Body of pancreas (tissue), 4 donors: ENCODE data around the gene ASB13. TPM values are rescaled to one million over a fixed set of nuclear protein-coding genes. Genes with fewer than 3 reads are reported as not detected.

Source experiments
- ATAC-seq: fragments of 150-250 bp; one replicate; pipeline ENCODE4 v1.9.1; 2016
- DNase-seq, 4 donors: peaks; one replicate each; pipeline ENCODE4 v3.0.0-alpha.2; 2019
- H3K27ac ChIP-seq, 4 donors: fragments of 200-600 bp; sonication (generic); 1 replicate in 3 of 4; 2 replicates in 1 of 4; pipeline versions ENCODE4 v1.5.1 to v1.6.1; 2016 to 2019; ENCODE audit warnings: mild to moderate bottlenecking in 1 of 4, mixed read lengths in 1 of 4, moderate library complexity in 1 of 4
- H3K27me3 ChIP-seq, 2 donors: fragments of 200-600 bp; sonication (generic); one replicate each; pipeline ENCODE4 v1.6.0; 2016; ENCODE audit warnings: mild to moderate bottlenecking in 1 of 2
- H3K36me3 ChIP-seq, 2 donors: fragments of 200-600 bp; sonication (generic); replicated peaks in 1 of 2; 2 replicates each; pipeline ENCODE4 v1.5.1; 2016; ENCODE audit warnings: low read depth in 2 of 2; ENCODE audit not compliant: insufficient read depth in 1 of 2
- H3K4me1 ChIP-seq: fragments of 200-600 bp; sonication (generic); one replicate; pipeline ENCODE4 v1.6.0; 2016
- H3K4me3 ChIP-seq, 2 donors: fragments of 200-600 bp; sonication (generic); 1 replicate in 1 of 2; 2 replicates in 1 of 2; pipeline ENCODE4 v1.5.1; 2016 to 2019
- H3K9me3 ChIP-seq, 3 donors: fragments of 200-600 bp; sonication (generic); 1 replicate in 2 of 3; 2 replicates in 1 of 3; pipeline ENCODE4 v1.5.1; 2016
- POLR2A ChIP-seq, 3 donors: fragments of 450-650 bp; IDR thresholded peaks; one replicate each; pipeline ENCODE4 v1.6.1; 2016; ENCODE audit warnings: antibody characterized with exemption in 3 of 3, mild to moderate bottlenecking in 2 of 3
- WGBS, 2 donors: methylation state at CpG; one replicate each; pipeline ENCODE4 v1.1.5; 2017; 5-methylcytosine and 5-hydroxymethylcytosine counted together
- intact Hi-C: fragments of 100-400 bp; cut with DNase I; formaldehyde crosslinking; loops from one replicate; pipeline ENCODE4 v1.15.1; 2023
- total RNA-seq, 2 donors: library from RNA; depleted of rRNA; stranded (reverse); fragments of >200 nt; gene quantifications; one replicate each; pipeline ENCODE4 v1.1.0, GENCODE V29; 2016
- TF ChIP-seq, protein P1 (sequence below), 7 experiments: fragments of 450-650 bp in 4 of 7; fragments of 200-600 bp in 3 of 7; sonication (generic) in 3 of 7; IDR thresholded peaks; one replicate each; pipeline ENCODE4 v1.5.1; 2016 to 2019; ENCODE audit warnings: antibody characterized with exemption in 7 of 7

The ASB13 gene
- total RNA-seq, 2 donors from 2014 or later, result 7.6 to 15.0 TPM

DNA sequence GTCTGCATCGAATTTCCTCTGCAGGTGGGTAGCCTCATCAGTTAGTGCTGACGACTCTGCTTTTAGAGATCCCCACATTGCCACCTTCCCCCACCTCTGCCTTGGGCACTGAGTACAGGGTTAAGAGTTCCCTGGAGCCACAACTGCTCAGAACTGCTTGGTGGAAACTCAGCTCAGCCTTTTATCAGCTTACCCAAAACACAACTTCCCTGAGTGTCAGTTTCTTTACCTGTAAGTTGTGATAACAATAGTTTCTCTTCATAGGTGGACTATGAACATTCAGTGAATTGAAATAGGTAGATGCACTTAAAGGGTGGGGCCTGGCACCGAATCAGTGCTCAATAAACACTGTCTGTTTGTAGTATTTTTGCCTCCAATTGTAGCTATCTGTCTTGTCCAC lies 11.3 kb downstream of the ASB13 start:
- H3K27me3 ChIP-seq, result no peaks in the 10 kb centered on the region
- H3K36me3 ChIP-seq, result peaks cover 2 to 8% of the 10 kb centered on the region in 2 donors
- H3K27ac ChIP-seq, result no peak overlapping the region
- H3K4me1 ChIP-seq, result peaks cover 7% of the 10 kb centered on the region
- no peak for TF ChIP-seq POLR2A (IDR thresholded peaks at IDR 0.05)
- TF ChIP-seq, protein P1, sequence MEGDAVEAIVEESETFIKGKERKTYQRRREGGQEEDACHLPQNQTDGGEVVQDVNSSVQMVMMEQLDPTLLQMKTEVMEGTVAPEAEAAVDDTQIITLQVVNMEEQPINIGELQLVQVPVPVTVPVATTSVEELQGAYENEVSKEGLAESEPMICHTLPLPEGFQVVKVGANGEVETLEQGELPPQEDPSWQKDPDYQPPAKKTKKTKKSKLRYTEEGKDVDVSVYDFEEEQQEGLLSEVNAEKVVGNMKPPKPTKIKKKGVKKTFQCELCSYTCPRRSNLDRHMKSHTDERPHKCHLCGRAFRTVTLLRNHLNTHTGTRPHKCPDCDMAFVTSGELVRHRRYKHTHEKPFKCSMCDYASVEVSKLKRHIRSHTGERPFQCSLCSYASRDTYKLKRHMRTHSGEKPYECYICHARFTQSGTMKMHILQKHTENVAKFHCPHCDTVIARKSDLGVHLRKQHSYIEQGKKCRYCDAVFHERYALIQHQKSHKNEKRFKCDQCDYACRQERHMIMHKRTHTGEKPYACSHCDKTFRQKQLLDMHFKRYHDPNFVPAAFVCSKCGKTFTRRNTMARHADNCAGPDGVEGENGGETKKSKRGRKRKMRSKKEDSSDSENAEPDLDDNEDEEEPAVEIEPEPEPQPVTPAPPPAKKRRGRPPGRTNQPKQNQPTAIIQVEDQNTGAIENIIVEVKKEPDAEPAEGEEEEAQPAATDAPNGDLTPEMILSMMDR (IDR thresholded peaks at IDR 0.05), result no peak
- WGBS, 2 donors, result 70 to 75% methylated on average over 3 of the region's 3 CpGs
- no peak for DNase-seq
- ATAC-seq, result no peak
- intact Hi-C loops, result no loop called here
- H3K9me3 ChIP-seq, result no peaks in the 10 kb centered on the region
- H3K4me3 ChIP-seq, result no peak overlapping the region

DNA sequence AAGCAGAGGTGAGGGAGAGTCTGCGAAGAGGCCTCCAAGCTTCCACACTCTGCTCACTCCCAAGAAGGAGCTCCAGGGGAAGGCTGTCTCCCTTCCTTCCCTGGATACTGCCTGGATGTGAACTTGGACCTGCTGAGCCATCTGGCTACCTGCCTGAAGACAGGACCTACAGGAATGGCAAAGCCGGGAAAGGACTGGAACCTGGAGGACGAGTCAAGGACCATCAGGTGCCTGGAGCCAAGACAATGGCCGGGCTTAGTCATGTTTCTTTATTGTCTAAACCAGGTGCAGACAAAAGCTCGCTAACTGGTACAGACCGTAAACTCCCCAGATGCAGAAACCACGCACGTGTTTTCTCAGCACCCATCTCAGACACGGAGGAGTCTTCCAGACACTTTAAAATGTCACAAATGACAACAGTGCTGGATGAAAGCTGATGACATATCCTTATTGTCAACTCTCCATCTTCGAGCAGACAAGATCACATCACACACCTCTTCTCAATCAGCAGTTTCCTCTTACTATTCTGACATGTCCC lies 12.1 kb downstream of the ASB13 start:
- ATAC-seq, result no peak

DNA sequence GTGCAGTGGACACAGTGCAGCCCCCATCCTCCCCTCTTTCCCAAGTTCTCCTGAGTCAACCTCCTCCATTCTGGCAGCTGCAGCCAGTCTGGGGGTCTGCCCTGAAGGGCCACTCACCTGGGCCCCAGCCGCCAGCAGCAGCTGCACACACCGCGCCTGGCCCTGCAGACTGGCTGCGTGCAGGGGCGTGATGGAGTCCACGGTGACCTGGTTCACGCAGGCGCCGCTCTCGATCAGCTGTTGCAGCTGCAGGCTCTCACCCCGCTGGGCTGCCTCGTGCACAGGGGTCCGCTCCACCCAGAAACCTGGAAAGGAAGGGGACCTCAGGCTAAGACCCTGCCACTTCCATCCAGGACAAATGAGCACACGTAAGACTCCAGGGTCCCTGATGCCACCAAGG lies 13.6 kb downstream of the ASB13 start:
- Histone ChIP-seq H3K27me3 (no peaks in the 10 kb centered on the region), H3K9me3 (no peaks in the 10 kb centered on the region), H3K4me1 (no peaks in the 10 kb centered on the region), H3K27ac (no peak overlapping the region), H3K4me3 (no peak overlapping the region), H3K36me3 (peaks cover 4 to 12% of the 10 kb centered on the region in 2 donors)
- DNase-seq (no peak), ATAC-seq (no peak)
- 94% methylated on average over 14 of the region's 14 CpGs; no CpG with 5 or more reads in 1 of the 2 donors for WGBS, 2 donors
- intact Hi-C loops, result no loop called here
- no peak for TF ChIP-seq POLR2A (IDR thresholded peaks at IDR 0.05)
- TF ChIP-seq, protein P1 (IDR thresholded peaks at IDR 0.05), result no peak

More for the DNA sequence above, 12.1 kb downstream of the ASB13 start:
- Histone ChIP-seq H3K36me3 (peaks cover 2 to 12% of the 10 kb centered on the region in 2 donors), H3K27ac (no peak overlapping the region), H3K9me3 (no peaks in the 10 kb centered on the region), H3K4me1 (no peaks in the 10 kb centered on the region), H3K4me3 (no peak overlapping the region), H3K27me3 (no peaks in the 10 kb centered on the region)
- TF ChIP-seq, protein P1 (IDR thresholded peaks at IDR 0.05), result no peak
- TF ChIP-seq POLR2A (IDR thresholded peaks at IDR 0.05), result no peak
- intact Hi-C loops, result no loop called here
- 80 to 84% methylated on average over 10 of the region's 10 CpGs for WGBS, 2 donors
- DNase-seq, result no peak

DNA sequence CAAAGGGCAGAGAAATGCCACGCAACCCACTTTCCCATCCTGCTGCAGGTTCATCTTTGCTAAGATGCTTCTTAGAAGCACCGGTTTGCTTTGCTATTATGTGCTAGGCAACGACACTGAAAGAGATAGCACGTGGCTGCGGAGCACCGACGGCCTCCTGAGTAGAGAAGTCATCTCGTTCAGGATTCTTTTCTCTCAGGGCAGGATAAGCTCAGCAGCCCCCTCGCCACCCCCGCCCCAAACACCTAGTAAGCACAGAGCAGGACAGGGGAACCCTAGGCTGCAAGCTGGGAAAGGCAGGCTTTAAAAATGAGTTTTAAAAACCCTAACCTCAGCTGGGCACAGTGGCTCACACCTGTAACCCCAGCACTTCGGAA lies 15.0 kb downstream of the ASB13 start:
- Histone ChIP-seq H3K4me1 (no peaks in the 10 kb centered on the region), H3K27me3 (no peaks in the 10 kb centered on the region), H3K4me3 (no peak overlapping the region), H3K9me3 (no peaks in the 10 kb centered on the region), H3K36me3 (peaks cover 4 to 12% of the 10 kb centered on the region in 2 donors), H3K27ac (no peak overlapping the region)
- intact Hi-C loops, result no loop called here
- ATAC-seq, result no peak
- 85 to 87% methylated on average over 8 to 11 of the region's 11 CpGs for WGBS, 2 donors
- TF ChIP-seq POLR2A (IDR thresholded peaks at IDR 0.05), result no peak
- TF ChIP-seq, protein P1 (IDR thresholded peaks at IDR 0.05), result no peak
- no peak for DNase-seq
